ENCODE data around the gene DSCAML1. TPM values are rescaled to one million over a fixed set of nuclear protein-coding genes. Genes with fewer than 3 reads are reported as not detected.

Gene DSCAML1
- total RNA-seq, 1 donor from 2014 or later: 6.1 TPM

DNA sequence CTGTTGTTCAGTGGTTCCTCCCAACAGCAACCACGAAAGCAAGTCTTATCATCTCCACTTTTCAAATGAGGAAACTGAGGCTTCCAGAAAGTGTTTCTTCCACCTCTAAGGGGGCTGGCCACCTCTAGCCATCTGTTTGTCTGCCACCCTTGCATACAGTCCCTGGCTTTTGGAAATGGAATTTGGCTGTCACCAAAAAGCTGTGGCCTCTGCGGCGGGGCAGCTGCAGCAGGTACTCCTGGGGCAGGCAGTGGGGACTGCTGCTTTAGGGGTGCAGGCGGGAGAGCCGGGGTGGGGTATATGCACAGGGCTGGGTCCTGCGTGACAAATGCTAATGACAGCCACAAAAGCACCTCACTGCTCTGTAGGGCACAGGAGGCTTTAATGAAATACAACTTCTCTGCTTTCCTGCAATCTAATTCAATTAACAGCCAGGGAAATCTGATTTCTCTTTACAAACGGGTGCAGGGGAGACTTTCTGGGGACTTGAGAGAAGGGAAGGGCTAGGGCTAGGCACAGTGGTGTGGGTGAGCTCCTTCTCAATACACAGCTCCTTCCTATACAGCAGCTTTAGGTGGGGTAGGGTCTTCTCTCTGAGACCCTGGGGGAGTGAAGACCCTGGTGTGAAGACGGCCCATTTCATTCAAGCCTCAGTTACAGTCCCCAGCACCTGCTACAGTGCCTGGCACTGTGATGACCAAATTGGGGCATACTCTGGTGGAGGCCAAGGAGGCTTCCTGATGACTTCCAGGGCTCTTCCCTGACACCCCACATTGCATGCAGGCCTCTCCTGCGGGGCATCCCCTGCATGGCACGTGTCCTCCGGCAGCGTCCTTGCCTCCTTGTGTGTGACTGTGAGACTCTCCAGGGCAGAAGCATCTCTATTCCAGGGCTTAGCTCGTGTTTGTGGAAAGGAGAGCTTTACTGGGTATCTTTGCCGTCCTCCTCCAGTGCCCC, 307.7 kb downstream of the DSCAML1 start:
- DNase-seq (ENCODE audit: low spot score in 2 of 2): no peak
- no peak for FAIRE-seq

DNA sequence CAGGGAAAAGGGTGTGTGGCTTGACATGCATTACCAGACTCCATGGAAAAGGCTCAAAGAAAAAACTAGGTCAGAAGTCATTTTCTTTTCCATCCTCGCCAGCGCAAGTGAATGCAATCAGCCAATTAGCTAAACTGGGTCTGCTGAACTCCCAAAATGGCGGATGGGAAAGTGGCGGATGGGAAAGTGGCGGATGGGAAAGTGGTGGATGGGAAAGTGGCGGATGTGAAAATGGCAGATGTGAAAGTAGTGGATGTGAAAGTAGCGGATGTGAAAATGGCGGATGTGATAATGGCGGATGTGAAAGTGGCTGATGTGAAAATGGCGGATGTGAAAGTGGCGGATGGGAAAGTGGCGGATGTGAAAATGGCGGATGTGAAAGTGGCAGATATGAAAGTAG, 311.0 kb downstream of the DSCAML1 start:
- DNase-seq (ENCODE audit: low spot score in 2 of 2) (no peak), FAIRE-seq (no peak)

DNA sequence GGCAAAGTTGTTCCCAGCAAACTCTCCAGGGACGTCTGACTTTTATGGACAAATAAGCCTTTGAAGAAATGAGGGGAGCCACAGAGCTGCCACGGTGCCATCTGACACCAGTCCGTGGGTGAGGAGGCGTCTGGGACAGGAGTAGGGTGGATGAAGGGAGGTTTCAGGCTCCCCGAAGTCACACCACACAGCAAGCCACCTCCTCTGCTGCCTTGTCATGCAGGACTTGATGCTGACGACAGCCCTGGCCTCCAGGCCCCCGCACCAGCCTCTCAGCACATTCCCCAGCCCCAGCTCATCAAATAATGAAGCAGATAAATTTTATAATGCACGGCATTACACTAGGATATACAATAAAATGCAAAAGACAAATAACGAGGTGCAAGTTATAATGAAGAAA, 312.9 kb downstream of the DSCAML1 start:
- DNase-seq (ENCODE audit: low spot score in 2 of 2) (no peak), FAIRE-seq (no peak)

DNA sequence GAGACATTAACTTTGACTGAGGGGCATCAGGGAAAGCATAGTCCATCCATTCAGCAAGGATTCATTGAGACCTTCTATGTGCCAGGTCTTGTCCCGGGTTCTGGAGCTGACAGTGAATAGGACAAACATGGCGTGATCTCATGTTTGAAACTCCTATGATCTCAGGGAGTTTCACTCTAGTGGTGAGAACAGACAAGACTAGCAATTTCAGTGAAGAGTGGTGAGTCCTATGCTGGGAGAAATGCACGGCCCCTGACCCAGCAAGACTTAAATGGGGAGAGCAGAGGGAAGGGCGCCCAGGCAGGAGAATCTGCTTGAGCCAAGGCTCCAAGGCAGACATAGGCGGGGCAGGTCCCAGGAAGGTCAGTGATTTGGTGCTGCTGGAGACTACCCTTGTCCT, 313.6 kb downstream of the DSCAML1 start:
- FAIRE-seq (no peak), DNase-seq (ENCODE audit: low spot score in 2 of 2) (no peak)

DNA sequence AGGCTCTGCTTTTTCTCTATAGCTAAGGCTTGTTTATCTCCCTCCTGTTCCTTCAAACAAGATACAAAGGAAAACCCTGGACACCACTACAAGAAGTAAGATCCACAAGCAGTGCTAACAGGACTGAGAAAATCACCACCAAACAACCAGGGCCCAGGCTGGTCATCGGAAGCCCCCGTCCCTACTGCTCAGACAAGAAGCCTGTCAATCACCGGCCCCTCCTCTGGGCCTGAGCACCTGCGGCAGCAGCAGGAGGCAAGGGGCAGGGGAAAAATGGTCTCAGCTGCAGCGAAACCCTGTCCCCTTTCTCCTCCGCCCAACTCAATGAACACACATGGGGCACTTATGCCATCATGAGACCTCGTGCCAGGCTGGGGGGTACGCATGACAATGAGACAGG, 314.1 kb downstream of the DSCAML1 start:
- FAIRE-seq (no peak), DNase-seq (ENCODE audit: low spot score in 2 of 2) (no peak)

DNA sequence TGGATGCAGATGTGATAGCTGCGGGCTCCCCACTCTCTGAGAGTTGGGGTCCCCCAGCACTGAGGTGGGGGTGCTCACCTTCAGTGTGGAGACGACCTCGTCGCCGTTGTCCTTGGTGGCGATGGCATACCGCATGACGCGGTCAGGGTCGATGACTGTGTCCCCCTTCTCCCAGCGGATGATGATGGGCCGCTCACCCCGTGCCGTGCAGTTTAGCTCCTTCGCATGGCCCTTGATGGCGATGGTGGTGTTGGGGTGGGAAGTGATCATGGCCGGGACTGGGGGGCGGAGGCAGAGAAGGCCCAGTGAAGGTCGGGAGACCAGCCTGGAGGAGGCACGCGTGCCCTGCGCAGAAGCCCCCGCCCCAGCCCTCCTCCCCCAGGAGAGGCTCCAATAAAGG, 315.1 kb downstream of the DSCAML1 start:
- FAIRE-seq (no peak), DNase-seq (ENCODE audit: low spot score in 2 of 2) (no peak)

DNA sequence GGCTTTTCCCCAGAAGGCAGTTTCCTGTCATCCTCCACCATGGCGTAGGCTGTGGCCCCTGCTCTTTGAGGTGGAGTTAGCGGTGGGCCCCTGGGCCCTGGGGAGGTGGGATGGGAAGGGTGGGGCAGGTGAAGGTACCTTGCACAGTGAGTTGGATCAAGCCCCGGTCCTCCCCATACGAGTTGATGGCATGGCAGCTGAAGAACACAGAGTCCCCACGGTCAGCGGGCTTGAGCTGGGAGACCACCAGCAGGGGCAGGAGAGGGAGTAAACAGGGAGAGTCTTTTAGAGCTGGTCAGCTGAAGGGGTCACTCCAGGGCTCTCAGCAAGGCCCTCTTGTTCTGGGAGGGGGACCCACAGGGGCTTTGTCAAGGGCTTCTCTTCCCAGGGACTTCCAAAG, 316.0 kb downstream of the DSCAML1 start:
- FAIRE-seq (no peak), DNase-seq (ENCODE audit: low spot score in 2 of 2) (no peak)

DNA sequence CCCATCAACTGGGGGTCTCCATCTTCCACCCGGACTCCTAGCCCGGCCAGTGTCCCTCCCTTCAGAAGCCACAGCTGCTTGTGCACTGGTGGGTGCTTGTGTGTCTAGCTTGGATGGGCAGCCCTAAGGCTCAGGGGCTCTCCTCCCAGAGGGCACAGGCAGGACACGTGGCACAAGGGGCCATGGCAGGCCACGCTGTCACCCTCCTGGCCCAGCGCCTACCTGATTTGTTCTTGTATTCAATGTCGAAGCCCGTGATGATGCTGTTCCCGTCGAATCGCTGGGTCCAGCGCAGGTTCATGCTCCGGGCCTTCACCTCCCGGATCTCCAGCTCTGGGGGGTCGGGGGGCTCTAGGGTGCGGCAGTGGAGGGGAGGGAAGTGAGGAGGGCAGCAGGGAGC, 316.8 kb downstream of the DSCAML1 start:
- no peak for FAIRE-seq
- DNase-seq (ENCODE audit: low spot score in 2 of 2): no peak

DNA sequence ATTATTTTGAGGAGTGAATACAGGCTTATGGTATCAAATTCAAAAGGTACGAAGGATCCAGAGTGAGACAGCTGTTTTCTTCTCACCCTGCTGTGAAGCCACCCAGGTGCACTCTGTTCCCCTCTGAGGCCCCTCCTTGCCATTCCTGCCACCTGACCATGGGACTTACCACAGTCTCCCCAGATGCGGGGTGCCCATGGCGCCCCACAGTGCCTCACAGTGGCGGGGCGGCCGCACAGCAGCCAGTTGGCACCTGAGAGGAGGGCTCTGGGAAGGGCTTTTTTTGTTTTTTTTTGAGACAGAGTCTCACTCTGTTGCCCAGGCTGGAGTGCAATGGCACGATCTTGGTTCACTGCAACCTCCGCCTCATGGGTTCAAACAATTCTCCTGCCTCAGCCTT, 317.6 kb downstream of the DSCAML1 start:
- FAIRE-seq: no peak
- no peak for DNase-seq (ENCODE audit: low spot score in 2 of 2)

DNA sequence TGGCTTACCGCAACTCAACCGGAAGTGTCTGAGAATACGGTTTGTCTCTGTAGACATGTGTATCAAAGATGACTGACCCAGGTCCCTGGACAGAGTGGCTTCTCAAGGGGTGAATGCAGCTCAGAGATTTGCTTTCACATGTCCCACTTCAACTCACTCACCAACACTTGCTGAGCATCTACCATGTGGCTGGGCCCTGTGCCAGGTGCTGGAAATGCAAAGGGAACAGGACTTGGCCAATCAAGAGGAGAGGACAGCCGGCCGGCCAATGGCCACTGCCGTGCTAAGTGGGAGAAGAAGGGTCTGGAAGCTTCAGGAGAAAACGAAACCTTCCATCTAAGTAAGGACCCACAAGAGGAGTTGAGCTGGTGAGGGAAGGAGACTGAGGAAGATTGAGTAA, 318.1 kb downstream of the DSCAML1 start:
- DNase-seq (ENCODE audit: low spot score in 2 of 2): no peak
- FAIRE-seq: no peak

DNA sequence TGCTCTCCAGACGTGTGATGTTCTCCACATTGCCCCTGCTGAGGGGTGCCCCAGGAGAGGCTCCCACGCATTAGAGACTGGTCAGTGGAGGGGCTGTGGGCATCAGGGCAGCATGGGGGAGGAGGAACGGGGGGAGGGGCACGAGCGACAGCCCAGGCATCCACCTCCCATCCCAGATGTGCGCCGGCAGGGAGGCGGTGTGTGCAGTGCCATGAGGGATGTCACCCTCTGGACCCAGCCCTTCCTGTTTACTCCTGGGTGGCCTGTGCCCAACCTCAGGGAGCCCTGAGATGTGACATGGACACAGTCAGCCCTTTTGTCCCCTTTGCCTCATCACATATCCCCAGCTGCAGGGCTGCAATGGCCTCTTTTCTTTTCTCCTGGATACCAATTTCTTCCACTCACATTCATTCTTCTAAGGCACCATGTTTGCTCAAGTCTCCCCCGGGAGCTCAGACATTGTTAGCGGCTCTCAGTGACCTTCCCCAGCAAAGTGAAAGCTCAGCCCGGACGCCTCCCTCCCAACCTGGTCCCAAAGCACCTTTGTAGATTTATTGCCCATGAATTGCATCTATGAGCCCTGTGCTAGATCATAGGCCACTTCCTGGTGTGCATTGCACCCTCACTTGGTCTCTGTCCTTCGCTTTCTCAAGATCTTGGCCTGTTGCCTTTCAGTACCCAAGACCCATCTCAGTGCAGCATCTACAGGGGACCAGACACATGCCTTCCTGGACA, 318.7 kb downstream of the DSCAML1 start:
- DNase-seq (ENCODE audit: low spot score in 2 of 2) (no peak), FAIRE-seq (no peak)

DNA sequence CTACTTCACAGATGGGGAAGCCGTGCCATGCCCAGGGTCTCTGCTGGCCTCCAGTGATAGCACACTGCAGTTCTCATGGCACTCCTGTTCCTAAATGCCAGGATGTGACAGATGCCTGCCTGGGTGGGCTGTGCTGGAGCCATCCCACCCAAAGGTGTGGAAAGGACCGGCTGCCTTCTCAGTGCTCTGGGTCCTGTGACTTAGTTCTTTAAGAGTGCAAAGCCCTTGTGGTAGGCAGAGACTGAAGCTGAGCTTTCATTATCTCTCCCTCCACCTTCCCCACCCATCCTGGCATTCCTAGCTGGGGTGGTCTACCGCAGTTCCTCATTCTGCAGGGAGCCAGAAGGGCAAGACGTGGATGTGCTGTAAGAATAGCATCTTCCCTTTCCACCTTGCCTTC, 319.3 kb downstream of the DSCAML1 start:
- no peak for FAIRE-seq
- no peak for DNase-seq (ENCODE audit: low spot score in 2 of 2)

DNA sequence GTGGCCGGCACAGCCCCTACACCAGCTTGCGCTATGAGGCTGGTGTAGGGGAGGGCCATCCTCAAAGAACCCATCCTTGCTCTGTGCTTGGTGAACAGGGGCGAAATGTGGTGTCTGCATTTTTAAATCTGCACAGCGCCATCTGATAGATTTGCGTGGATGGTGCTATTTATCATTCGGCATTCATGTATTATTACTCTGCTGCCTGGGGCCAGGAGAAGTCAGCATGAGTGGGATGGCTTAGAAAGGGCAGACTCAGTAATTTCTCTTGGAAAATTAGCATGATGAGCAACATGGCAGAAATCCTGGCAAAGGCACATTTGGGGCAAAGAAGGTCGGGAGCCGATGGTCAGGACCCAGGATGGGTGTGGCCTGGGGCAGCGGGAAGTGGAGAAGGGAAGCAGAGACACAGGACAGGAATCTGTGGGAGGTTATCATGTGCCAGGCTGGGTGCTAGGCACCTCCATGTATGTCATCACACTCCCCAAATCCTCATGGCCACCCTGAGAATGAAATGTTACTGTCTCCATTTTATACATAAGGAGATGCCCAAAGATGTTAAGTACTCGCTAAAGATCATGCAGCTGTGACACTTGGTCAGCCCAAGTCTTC, 320.4 kb downstream of the DSCAML1 start:
- FAIRE-seq: no peak
- DNase-seq (ENCODE audit: low spot score in 2 of 2): no peak

DNA sequence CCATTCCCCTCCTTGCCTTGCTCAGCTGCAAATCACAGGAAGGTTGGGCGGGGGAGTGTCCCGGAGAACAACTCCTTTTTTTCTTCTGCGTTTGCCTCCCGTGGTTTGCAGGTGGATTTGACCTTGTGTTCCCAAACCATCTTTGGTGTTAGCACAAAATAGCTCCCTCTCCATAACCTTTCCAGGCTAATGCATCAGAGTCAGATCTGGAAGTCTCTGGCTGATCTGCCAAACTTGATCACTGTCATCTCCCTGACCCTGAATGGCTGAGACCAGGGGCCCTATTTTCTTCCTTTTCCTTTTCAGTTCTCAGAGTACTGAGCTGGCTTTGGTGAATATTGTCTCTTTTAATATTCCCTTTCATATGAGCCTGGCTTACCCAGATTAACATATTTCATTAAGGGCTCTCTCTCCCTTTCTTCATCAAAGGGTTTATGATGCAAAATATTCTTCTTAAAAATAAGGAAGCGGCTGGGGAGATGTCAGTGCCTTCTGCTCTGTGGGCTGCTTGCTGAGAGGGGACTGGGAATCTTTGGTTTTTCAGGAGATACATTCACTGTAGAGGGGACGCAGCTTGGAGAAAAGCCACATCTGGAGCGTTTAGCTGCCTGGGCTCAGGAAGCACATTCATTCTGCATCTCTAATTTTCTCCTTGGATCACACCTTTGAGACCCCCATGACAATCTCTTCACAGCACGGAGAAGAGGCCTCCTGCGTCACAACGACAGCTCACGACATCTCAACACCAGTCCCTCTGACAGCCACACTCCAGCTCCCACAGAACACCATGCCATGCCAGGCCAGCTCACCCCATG, 321.1 kb downstream of the DSCAML1 start:
- DNase-seq (ENCODE audit: low spot score in 2 of 2): no peak
- FAIRE-seq: no peak

DNA sequence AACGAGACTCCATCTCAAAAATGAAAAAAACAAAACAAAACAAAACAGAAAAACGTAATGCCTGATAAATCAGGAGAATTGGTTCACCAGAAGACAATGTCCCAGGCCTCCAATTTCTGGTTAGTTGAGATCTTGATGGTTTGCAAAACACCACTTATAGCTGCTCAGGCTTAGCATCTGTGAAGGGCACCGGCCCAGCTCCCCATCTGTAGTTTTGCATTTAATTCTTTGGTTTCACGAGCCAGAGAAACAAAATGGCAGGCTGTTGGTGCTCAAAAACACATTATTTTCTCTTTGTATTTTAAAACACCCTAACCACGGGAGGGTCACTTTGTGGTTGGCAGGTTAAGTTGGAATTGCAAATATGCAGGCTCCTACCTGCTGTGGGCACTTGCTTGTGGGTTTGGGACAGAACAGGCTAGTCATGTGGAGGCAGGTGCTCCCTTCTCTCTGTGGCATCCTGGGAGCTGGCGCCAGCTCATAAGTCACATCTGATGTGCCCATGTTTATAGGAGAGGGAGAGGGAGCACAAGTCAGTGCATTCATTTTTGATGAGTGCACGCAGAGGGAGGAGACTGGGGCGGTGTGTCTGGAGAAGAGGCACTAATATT, 323.4 kb downstream of the DSCAML1 start:
- no peak for FAIRE-seq
- no peak for DNase-seq (ENCODE audit: low spot score in 2 of 2)

DNA sequence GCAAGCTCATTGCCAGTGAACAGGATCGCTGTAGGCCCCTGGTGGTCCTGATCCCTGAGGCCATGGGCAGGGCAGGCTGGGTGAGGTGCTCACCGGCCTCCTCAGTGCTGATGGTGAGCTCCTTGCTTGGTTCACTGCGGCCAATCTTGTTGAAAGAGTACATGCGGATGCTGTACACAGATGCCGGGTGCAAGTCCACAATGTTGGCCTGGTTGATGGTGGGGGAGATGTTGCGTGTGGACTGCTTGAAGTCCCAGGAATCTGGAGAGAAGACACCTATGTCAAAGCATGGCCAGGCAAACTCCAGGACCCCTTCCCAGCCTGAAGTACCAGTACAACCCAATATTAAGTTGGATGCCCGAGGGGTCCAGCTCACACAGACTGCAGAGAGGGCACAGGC, 325.2 kb downstream of the DSCAML1 start:
- DNase-seq (ENCODE audit: low spot score in 2 of 2) (no peak), FAIRE-seq (no peak)

DNA sequence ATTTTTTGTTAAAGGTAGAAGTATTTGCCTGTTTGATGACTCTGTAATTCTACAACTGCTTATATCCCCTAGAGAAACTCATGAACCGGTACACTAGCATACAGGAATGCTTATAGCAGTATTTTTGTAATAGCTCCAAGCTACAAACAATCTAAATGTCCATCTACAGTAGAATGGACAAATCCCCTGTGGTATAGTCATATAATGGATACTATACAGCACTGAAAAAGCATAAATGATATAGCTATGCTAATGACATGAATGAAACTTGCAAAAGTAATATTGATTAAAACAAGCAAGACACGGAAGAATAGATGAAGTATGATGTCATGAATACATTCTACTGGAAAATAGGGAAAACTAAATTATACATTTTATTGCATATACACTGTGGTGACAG, 326.4 kb downstream of the DSCAML1 start:
- no peak for DNase-seq (ENCODE audit: low spot score in 2 of 2)
- FAIRE-seq: no peak

DNA sequence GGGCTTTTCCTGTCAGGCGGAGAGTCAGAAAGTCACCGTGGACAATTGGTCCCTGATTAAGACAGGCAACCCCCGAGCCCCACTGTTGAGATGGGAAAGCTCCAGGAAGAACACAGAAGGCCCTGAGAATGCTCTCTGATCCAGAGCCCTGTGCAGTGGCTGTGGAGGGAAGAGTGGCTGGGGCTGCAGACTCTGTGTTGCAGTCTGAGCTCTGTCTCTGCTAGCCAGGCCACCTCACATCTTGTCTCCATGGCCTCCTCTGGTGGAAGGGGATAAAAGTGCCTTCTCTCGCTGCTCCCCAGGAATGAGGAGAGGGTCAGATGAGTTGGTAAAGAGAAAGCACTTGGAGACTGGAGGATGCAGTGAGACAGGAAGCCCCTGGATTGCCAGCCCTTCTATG, 328.1 kb downstream of the DSCAML1 start:
- DNase-seq (ENCODE audit: low spot score in 2 of 2) (no peak), FAIRE-seq (no peak)

DNA sequence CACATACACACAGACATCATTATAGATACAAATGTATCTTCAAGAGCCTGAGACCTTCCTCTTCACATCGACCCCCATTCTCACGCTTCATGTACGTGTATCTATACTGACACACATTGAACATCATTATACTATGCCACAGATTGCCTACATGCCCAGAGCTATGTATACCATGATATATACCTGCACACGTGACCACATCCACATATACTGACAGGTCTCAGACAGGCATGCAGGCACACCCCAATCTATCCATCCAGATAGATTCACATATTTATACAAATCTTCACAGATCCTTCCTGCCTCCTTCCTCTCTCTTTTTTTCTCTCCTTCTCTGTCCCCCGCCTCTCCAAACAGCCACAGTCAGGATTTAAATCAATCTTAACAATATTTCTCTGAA, 329.2 kb downstream of the DSCAML1 start:
- no peak for FAIRE-seq
- no peak for DNase-seq (ENCODE audit: low spot score in 2 of 2)

DNA sequence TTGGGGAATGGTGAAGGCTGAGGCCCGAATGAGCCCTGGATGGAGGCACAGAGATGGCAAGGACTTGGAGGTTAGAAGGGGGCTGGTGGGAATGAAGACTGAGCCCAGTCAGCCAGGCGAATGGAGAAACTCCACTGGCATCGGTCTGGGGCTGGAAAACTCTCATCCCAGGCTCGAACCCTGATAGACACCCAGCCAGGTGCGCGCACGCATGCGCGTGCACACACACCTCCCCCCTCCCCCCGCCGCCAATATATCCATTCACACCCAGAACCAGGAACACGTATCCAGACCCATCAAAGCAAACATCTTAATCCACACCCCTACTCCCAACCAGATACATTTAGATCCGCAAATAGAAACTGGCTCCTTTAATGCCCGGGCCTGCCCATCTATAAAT, 330.1 kb downstream of the DSCAML1 start:
- DNase-seq (ENCODE audit: low spot score in 2 of 2): no peak
- no peak for FAIRE-seq
